Measurements from ENCODE around the gene FMO2. TPM values are rescaled to one million over a fixed set of nuclear protein-coding genes. Genes with fewer than 3 reads are reported as not detected.
"Not testable (repeated sequence)": the region's sequence is repeated elsewhere in the genome, so short reads cannot be mapped to it uniquely, and the experiment has no call there.

FMO2 gene
- polyA plus RNA-seq, 6 donors from 2014 or later: 0.09 TPM; not detected in 5

DNA sequence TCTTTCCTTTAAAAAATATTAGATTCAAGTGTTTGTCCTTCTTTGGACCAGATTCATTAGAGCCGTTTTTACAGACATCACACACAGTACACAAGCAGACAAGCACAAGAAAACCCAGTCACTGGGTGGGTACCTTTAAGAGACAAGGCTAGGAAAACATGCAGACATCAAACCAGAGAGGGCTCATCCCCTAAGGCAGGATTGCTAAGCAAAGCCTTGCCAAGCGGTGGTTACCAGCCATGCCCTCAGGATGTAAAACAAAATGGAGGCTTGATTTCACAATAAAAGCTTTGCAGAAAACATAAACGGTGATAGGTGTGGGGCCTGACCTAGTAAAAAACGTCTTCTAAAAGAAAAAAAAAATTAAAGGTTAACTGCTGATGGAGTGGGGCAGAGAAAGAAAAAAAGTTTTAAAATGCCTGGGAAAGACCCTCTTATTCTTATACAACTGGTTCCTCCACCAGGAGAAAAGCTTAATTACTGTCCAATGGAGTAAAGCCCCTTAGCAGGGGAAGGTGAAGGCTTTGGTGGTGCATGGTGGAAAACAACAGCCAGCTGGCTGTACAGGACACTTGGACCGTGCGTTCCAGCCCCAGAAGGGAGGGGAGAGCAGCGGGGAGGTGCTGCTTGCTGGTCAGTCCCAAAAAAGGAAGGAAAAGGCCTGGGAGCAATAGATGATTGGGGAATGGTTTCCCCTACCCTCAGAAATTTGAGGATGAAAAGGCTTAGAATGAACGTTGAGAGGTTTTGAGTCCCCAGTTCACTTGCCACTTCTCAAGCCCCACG lies 32.8 kb downstream of the FMO2 start:
- DNase-seq (no peak), ATAC-seq (ENCODE audit: low read depth in 2 of 2) (no peak)
- no peak overlapping the region for H3K4me3 Mint-ChIP-seq
- no peaks in the 10 kb centered on the region for H3K36me3 Mint-ChIP-seq
- peaks cover 0 to 3% (median 0%) of the 10 kb centered on the region in 7 donors for H3K9me3 Mint-ChIP-seq
- no peak overlapping the region for H3K27ac Mint-ChIP-seq
- peaks cover 0 to 5% (median 4%) of the 10 kb centered on the region in 3 donors for H3K4me1 Mint-ChIP-seq
- H3K27me3 Mint-ChIP-seq: peaks cover 0 to 4% (median 0%) of the 10 kb centered on the region in 3 donors

DNA sequence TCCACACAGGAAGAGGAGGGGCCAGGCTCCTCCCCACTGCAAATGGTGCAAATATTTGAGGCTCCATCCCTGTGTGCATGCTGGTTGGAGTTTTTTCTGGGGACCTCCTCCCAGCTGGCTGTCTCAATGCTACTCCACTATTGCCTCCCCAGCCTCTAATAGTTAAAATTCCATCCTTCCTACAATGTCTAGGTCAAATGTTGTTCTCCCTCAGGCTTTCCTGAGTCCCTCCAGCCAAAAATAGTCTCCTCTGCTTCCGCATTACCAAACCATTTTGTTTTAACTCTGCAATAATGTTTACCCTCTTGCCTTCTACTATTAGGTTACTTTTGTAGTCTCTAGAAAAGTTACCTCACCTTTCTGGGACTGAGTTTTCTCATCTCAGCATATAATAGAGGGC lies 33.6 kb downstream of the FMO2 start:
- H3K4me1 Mint-ChIP-seq: no peaks in the 10 kb centered on the region
- peak overlapping the region in 1 of 6 donors; percentile 42 for H3K27ac Mint-ChIP-seq
- H3K4me3 Mint-ChIP-seq: no peak overlapping the region
- H3K9me3 Mint-ChIP-seq: peaks cover 0 to 3% (median 0%) of the 10 kb centered on the region in 7 donors
- H3K36me3 Mint-ChIP-seq: no peaks in the 10 kb centered on the region
- H3K27me3 Mint-ChIP-seq: peaks cover 0 to 4% (median 0%) of the 10 kb centered on the region in 3 donors
- no peak for ATAC-seq (ENCODE audit: low read depth in 2 of 2)
- DNase-seq: no peak

- H3K9me3 Mint-ChIP-seq: peaks cover 0 to 3% (median 0%) of the 10 kb centered on the region in 7 donors
- H3K4me1 Mint-ChIP-seq: no peaks in the 10 kb centered on the region
- H3K36me3 Mint-ChIP-seq: no peaks in the 10 kb centered on the region
- no peak overlapping the region for H3K4me3 Mint-ChIP-seq
- peak overlapping the region in 2 of 6 donors; percentile 33 to 88 for H3K27ac Mint-ChIP-seq
- ATAC-seq (ENCODE audit: low read depth in 2 of 2): no peak
- peaks cover 0 to 4% (median 0%) of the 10 kb centered on the region in 3 donors for H3K27me3 Mint-ChIP-seq
- DNase-seq: no peak
Observed at GRCh38 chr1:171219346-171220080, 34.4 kb downstream of the FMO2 start.

GRCh38 chr1:171220081-171220420 lies 35.0 kb downstream of the FMO2 start:
- Mint-ChIP-seq H3K27me3 (peaks cover 0 to 4% (median 0%) of the 10 kb centered on the region in 3 donors), H3K9me3 (peaks cover 0 to 3% (median 0%) of the 10 kb centered on the region in 7 donors), H3K36me3 (no peaks in the 10 kb centered on the region), H3K27ac (peak overlapping the region in 2 of 6 donors; percentile 33 to 88), H3K4me3 (no peak overlapping the region), H3K4me1 (no peaks in the 10 kb centered on the region)
- no peak for ATAC-seq (ENCODE audit: low read depth in 2 of 2)
- no peak for DNase-seq

GRCh38 chr1:171220581-171221054 lies 35.5 kb downstream of the FMO2 start:
- H3K36me3 Mint-ChIP-seq: no peaks in the 10 kb centered on the region
- H3K27ac Mint-ChIP-seq: peak overlapping the region in 1 of 6 donors; percentile 68
- H3K9me3 Mint-ChIP-seq: peaks cover 0 to 5% (median 0%) of the 10 kb centered on the region in 7 donors
- H3K27me3 Mint-ChIP-seq: peaks cover 0 to 4% (median 0%) of the 10 kb centered on the region in 3 donors
- DNase-seq: no peak
- H3K4me1 Mint-ChIP-seq: no peaks in the 10 kb centered on the region
- no peak overlapping the region for H3K4me3 Mint-ChIP-seq
- no peak for ATAC-seq (ENCODE audit: low read depth in 2 of 2)

DNA sequence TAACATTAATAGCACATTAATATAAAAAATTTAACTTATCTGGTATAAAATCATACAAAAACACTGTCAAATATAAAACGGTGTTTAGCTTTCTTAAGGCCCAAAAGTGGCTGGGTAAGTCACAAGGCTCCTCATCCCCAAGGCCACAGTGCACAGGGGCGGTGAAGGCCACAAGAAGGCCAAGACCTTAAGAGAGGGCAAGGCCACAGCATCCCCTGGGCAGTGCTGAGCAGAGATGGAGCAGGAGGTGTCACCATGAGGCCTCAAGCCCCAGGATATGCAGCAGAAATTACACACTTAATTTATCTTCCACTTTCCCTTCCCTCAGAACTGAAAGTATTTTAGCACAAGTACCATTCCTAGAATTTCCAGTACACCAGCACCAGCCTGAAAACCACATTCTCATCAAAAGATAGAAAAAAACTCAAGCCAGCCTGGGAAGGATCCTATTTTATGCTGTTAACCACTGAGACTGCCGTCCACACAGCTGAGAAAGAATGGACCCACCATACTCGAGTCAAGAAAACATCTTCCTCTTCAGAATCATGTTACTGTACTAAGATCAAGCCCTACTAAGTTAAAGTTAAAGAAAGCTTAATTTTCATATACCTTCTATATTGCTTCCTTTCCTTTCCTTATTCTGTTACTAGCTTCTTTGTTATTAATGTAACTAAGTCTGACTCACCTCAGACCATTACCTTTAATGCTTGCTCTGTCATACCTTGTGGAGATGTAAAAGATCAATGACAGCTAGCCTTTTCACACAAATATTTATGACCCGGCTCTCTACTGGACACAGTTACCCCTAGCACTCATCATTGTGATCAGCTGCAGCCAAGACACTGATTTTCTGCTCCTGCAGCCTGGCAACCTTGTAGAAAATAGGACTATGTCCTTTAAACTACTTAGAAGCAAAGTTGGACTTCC lies 36.8 kb downstream of the FMO2 start:
- Mint-ChIP-seq H3K36me3 (no peaks in the 10 kb centered on the region), H3K27ac (no peak overlapping the region), H3K4me3 (no peak overlapping the region), H3K4me1 (no peaks in the 10 kb centered on the region), H3K27me3 (peaks cover 0 to 8% (median 0%) of the 10 kb centered on the region in 3 donors), H3K9me3 (peaks cover 0 to 6% (median 0%) of the 10 kb centered on the region in 7 donors)
- ATAC-seq (ENCODE audit: low read depth in 2 of 2): no peak
- no peak for DNase-seq

DNA sequence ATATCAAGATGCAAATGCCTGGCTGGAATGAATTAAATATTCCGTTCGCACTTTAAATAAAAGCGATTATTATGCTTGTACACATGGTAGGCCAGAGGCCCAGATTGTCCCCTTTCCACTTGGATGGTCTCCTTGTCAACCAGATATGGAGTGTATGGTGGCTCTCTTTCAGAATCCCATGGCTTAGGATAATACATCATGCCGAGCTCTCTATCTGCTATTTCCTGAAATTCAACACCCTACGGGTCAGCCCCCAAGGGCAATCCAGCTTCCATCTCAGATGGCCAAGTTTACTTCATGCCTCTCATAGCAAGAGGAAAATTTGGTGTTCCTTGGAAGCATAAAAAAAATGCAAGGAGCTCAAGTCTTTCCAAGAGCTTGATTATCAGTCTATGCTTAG lies 37.8 kb downstream of the FMO2 start:
- H3K27ac Mint-ChIP-seq: no peak overlapping the region
- no peaks in the 10 kb centered on the region for H3K36me3 Mint-ChIP-seq
- ATAC-seq (ENCODE audit: low read depth in 2 of 2) (no peak), DNase-seq (no peak)
- peaks cover 0 to 8% (median 0%) of the 10 kb centered on the region in 3 donors for H3K27me3 Mint-ChIP-seq
- H3K4me1 Mint-ChIP-seq: no peaks in the 10 kb centered on the region
- H3K4me3 Mint-ChIP-seq: no peak overlapping the region
- peaks cover 0 to 6% (median 0%) of the 10 kb centered on the region in 7 donors for H3K9me3 Mint-ChIP-seq

DNA sequence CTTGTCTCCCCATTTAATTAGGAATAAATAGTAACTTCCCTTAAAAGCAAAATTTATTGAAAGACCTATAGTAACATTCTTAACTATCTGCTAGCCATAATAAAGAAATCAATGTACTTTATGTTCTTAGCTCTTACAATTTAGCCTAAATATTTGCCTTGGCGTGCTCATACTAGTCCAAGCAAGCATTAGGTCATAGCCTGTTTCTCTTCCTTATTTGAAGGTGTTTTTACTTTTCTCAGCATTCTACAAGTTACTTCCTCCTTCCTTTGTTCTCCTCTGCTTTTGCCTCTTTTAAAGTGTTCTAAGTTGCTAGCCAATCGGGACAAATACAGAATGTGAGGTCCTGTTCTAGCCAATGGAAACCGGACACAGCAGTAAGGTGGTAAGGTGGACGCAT lies 39.2 kb downstream of the FMO2 start:
- not testable (repeated sequence) for H3K27me3 Mint-ChIP-seq; H3K9me3 Mint-ChIP-seq; H3K4me1 Mint-ChIP-seq; DNase-seq; ATAC-seq (ENCODE audit: low read depth in 2 of 2); H3K36me3 Mint-ChIP-seq; H3K4me3 Mint-ChIP-seq; H3K27ac Mint-ChIP-seq

DNA sequence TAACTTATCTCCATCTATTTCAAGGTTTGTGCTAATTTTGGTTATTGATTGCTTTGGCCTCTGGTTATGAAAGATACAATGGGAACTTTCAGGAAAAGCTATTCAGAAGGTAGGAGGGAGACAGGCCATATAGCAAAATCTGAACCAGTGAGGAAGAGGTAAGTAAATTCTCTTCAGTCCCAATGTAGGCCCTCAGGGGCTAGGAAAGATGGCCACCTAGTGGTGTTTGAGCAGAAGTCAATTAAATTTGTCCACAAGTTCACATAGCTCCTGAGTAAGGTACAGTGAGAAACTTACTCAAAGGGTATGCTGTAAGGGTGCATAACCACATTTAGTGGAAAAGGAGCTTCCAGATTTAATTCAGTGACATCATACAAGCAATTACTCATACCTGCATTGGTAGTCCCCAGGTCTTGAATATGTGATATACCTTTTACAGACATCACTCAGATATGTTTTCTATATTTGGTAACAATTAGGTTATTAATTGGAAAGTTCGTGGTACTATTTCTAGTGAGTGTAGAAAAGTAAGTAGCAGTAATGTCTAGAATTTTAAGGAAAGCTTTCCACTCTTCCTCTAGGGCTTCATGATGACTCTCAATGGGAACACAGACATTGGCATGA lies 41.8 kb downstream of the FMO2 start:
- ATAC-seq (ENCODE audit: low read depth in 2 of 2): peak in 1 of 2 donors; percentile 61
- no peaks in the 10 kb centered on the region for H3K4me1 Mint-ChIP-seq

GRCh38 chr1:171231326-171231725 lies 46.2 kb downstream of the FMO2 start:
- ATAC-seq (ENCODE audit: low read depth in 2 of 2): no peak
- Mint-ChIP-seq H3K36me3 (no peaks in the 10 kb centered on the region), H3K27me3 (peaks cover 0 to 8% (median 7%) of the 10 kb centered on the region in 3 donors), H3K4me3 (no peak overlapping the region), H3K27ac (no peak overlapping the region), H3K4me1 (no peaks in the 10 kb centered on the region), H3K9me3 (peaks cover 3 to 11% (median 5%) of the 10 kb centered on the region in 7 donors)
- no peak for DNase-seq

More for the DNA sequence above, 41.8 kb downstream of the FMO2 start:
- peaks cover 0 to 6% (median 0%) of the 10 kb centered on the region in 7 donors for H3K9me3 Mint-ChIP-seq
- DNase-seq: no peak
- peaks cover 0 to 8% (median 7%) of the 10 kb centered on the region in 3 donors for H3K27me3 Mint-ChIP-seq
- no peak overlapping the region for H3K4me3 Mint-ChIP-seq
- no peaks in the 10 kb centered on the region for H3K36me3 Mint-ChIP-seq
- H3K27ac Mint-ChIP-seq: no peak overlapping the region

DNA sequence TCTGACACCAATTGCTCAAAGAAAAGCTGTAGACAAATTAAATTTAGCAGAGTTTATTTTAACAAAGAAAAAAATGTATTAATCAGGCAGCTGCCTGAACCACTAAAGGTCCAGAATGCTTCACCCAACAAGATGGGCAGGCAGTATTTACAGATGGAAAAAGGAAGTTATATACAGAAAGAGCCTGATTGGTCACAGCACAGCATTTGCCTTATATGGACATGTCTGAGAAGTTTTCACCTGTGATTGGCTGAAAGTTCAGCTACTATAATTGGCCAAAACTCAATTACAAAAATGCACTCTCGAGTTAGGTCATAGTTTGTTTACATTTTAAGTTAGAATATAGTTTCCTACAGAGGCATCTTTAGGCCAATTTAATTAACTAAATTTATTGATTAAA lies 48.1 kb downstream of the FMO2 start:
- Mint-ChIP-seq H3K4me1 (no peaks in the 10 kb centered on the region), H3K4me3 (no peak overlapping the region), H3K27ac (peak overlapping the region in 1 of 6 donors; percentile 36), H3K36me3 (peaks cover 0 to 4% of the 10 kb centered on the region in 2 donors), H3K27me3 (peaks cover 7 to 15% (median 8%) of the 10 kb centered on the region in 3 donors), H3K9me3 (peaks cover 3 to 22% (median 8%) of the 10 kb centered on the region in 7 donors)
- ATAC-seq (ENCODE audit: low read depth in 2 of 2) (no peak), DNase-seq (no peak)

DNA sequence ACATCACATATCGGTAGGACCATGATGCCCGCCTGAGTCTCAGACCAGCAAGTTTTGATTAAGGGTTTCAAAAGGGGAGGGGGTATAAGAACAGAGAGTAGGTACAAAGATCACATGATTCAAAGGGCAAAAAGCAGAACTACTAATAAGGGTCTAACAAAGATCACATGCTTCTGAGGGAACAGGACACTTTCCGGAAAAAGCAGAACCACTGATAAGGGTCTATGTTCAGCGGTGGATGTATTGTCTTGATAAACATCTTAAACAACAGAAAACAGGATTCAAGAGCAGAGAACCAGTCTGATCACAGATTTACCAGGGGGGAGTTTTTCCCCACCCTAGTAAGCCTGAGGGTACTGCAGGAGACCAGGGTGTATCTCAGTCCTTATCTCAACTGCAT lies 51.1 kb downstream of the FMO2 start:
- H3K4me1 Mint-ChIP-seq; H3K4me3 Mint-ChIP-seq; DNase-seq; ATAC-seq (ENCODE audit: low read depth in 2 of 2): not testable (repeated sequence)
- peak overlapping the region in 1 of 6 donors; percentile 63 for H3K27ac Mint-ChIP-seq
- H3K36me3 Mint-ChIP-seq: peaks cover 13 to 28% of the 10 kb centered on the region in 2 donors
- H3K27me3 Mint-ChIP-seq: peaks cover 22 to 30% (median 26%) of the 10 kb centered on the region in 3 donors
- peaks cover 8 to 47% (median 22%) of the 10 kb centered on the region in 7 donors for H3K9me3 Mint-ChIP-seq

Measured in naive B cell (primary cell).